ENCODE data around the gene ZNF780B. TPM values are rescaled to one million over a fixed set of nuclear protein-coding genes. Genes with fewer than 3 reads are reported as not detected.

ZNF780B gene
- polyA plus RNA-seq, 10 donors, result 6.6 to 16.2 (median 10.4) TPM

GRCh38 chr19:39983695-39984300, 72.2 kb downstream of the ZNF780B start:
- DNase-seq, result no peak

GRCh38 chr19:39982883-39983282, 73.1 kb downstream of the ZNF780B start:
- no peak for DNase-seq

Other genes with a start within 250 kb of the ZNF780B start
- gene DYRK1B, start 222.1 kb downstream of the ZNF780B start, polyA plus RNA-seq (ENCODE audit: insufficient read length in 10 of 10), result 10 to 100 TPM; 31.5 to 54.4 (median 44.4) TPM
- gene FBL, start 209.9 kb downstream of the ZNF780B start, polyA plus RNA-seq (ENCODE audit: insufficient read length in 10 of 10), result 100 to 1,000 TPM; 213 to 384 (median 252) TPM
- gene FCGBP, start 121.6 kb downstream of the ZNF780B start, polyA plus RNA-seq (ENCODE audit: insufficient read length in 10 of 10), result 1 to 10 TPM; 2.0 to 5.4 (median 4.7) TPM
- 10 to 100 TPM; 46.0 to 62.9 (median 54.0) TPM for gene PSMC4, start 85.1 kb downstream of the ZNF780B start, polyA plus RNA-seq (ENCODE audit: insufficient read length in 10 of 10)
- 1 to 10 TPM; 2.5 to 6.3 (median 3.9) TPM for gene ZNF546, start 59.2 kb downstream of the ZNF780B start, polyA plus RNA-seq (ENCODE audit: insufficient read length in 10 of 10)
- gene ZNF780A, start 34.7 kb upstream of the ZNF780B start, polyA plus RNA-seq (ENCODE audit: insufficient read length in 10 of 10), result 10 to 100 TPM in 1 of 10 donors, 1 to 10 TPM in 9; 6.7 to 10.4 (median 8.4) TPM
- 10 to 100 TPM in 3 of 10 donors, 1 to 10 TPM in 7; 6.0 to 12.5 (median 9.3) TPM for gene MAP3K10, start 135.2 kb upstream of the ZNF780B start, polyA plus RNA-seq (ENCODE audit: insufficient read length in 10 of 10)
- gene TTC9B, start 162.2 kb upstream of the ZNF780B start, polyA plus RNA-seq (ENCODE audit: insufficient read length in 10 of 10), result under 1 TPM in 5 of 10 donors, not detected in 5; 0.05 to 0.27 (median 0.14) TPM
- gene CCNP, start 170.5 kb upstream of the ZNF780B start, polyA plus RNA-seq (ENCODE audit: insufficient read length in 10 of 10), result under 1 TPM in 9 of 10 donors, not detected in 1; 0.19 to 0.47 (median 0.34) TPM
- gene AKT2, start 229.1 kb upstream of the ZNF780B start, polyA plus RNA-seq (ENCODE audit: insufficient read length in 10 of 10), result 100 to 1,000 TPM; 136 to 204 (median 166) TPM